ENCODE measurements around the gene KIF6.

The KIF6 gene

GRCh38 chr6:39700362-39700761, 24.8 kb downstream of the KIF6 start:
- TF ChIP-seq, protein P1, sequence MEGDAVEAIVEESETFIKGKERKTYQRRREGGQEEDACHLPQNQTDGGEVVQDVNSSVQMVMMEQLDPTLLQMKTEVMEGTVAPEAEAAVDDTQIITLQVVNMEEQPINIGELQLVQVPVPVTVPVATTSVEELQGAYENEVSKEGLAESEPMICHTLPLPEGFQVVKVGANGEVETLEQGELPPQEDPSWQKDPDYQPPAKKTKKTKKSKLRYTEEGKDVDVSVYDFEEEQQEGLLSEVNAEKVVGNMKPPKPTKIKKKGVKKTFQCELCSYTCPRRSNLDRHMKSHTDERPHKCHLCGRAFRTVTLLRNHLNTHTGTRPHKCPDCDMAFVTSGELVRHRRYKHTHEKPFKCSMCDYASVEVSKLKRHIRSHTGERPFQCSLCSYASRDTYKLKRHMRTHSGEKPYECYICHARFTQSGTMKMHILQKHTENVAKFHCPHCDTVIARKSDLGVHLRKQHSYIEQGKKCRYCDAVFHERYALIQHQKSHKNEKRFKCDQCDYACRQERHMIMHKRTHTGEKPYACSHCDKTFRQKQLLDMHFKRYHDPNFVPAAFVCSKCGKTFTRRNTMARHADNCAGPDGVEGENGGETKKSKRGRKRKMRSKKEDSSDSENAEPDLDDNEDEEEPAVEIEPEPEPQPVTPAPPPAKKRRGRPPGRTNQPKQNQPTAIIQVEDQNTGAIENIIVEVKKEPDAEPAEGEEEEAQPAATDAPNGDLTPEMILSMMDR (IDR thresholded peaks at IDR 0.05; ENCODE audit: borderline replicate concordance, extremely low read depth, low read length, poor library complexity, severe bottlenecking) = no peak
- TF ChIP-seq EZH2 (IDR thresholded peaks at IDR 0.05; ENCODE audit: borderline replicate concordance, low read depth, low read length, severe bottlenecking) = no peak
- Histone ChIP-seq H2AFZ (ENCODE audit: low read depth, low read length) (no peak overlapping the region), H3K27ac (ENCODE audit: low read length) (no peak overlapping the region), H3K4me1 (ENCODE audit: insufficient read depth, low read length) (no peaks in the 10 kb centered on the region), H3K4me2 (ENCODE audit: insufficient read depth, low read length) (no peak overlapping the region), H3K9me3 (ENCODE audit: insufficient read depth, low read length, severe bottlenecking) (no peaks in the 10 kb centered on the region), H4K20me1 (ENCODE audit: insufficient read depth, low read length) (no peaks in the 10 kb centered on the region), H3K79me2 (ENCODE audit: insufficient read depth, low read length) (no peaks in the 10 kb centered on the region), H3K9ac (ENCODE audit: low read depth, low read length) (no peak overlapping the region), H3K4me3 (ENCODE audit: low read depth in 1 of 2, low read length in 2 of 2) (no peak overlapping the region), H3K36me3 (ENCODE audit: insufficient read depth, low read length) (no peaks in the 10 kb centered on the region), H3K27me3 (ENCODE audit: insufficient read depth, low read length, poor library complexity) (no peaks in the 10 kb centered on the region)
- no peak for ATAC-seq (ENCODE audit: insufficient read depth, low read depth)
- DNase-seq = no peak

- no peaks in the 10 kb centered on the region for H3K4me1 ChIP-seq (ENCODE audit: insufficient read depth, low read length)
- ATAC-seq (ENCODE audit: insufficient read depth, low read depth) = no peak
- no peak overlapping the region for H3K4me3 ChIP-seq (ENCODE audit: low read depth in 1 of 2, low read length in 2 of 2)
- no peak overlapping the region for H2AFZ ChIP-seq (ENCODE audit: low read depth, low read length)
- no peaks in the 10 kb centered on the region for H3K36me3 ChIP-seq (ENCODE audit: insufficient read depth, low read length)
- H3K27ac ChIP-seq (ENCODE audit: low read length) = no peak overlapping the region
- H3K79me2 ChIP-seq (ENCODE audit: insufficient read depth, low read length) = no peaks in the 10 kb centered on the region
- no peak overlapping the region for H3K4me2 ChIP-seq (ENCODE audit: insufficient read depth, low read length)
- H3K27me3 ChIP-seq (ENCODE audit: insufficient read depth, low read length, poor library complexity) = no peaks in the 10 kb centered on the region
- TF ChIP-seq, protein P1 (IDR thresholded peaks at IDR 0.05; ENCODE audit: borderline replicate concordance, extremely low read depth, low read length, poor library complexity, severe bottlenecking) = no peak
- no peak for TF ChIP-seq EZH2 (IDR thresholded peaks at IDR 0.05; ENCODE audit: borderline replicate concordance, low read depth, low read length, severe bottlenecking)
- no peaks in the 10 kb centered on the region for H3K9me3 ChIP-seq (ENCODE audit: insufficient read depth, low read length, severe bottlenecking)
- H4K20me1 ChIP-seq (ENCODE audit: insufficient read depth, low read length) = no peaks in the 10 kb centered on the region
- no peak overlapping the region for H3K9ac ChIP-seq (ENCODE audit: low read depth, low read length)
- DNase-seq = no peak
These were observed 26.4 kb downstream of the KIF6 start for GRCh38 chr6:39698789-39699188.

DNA sequence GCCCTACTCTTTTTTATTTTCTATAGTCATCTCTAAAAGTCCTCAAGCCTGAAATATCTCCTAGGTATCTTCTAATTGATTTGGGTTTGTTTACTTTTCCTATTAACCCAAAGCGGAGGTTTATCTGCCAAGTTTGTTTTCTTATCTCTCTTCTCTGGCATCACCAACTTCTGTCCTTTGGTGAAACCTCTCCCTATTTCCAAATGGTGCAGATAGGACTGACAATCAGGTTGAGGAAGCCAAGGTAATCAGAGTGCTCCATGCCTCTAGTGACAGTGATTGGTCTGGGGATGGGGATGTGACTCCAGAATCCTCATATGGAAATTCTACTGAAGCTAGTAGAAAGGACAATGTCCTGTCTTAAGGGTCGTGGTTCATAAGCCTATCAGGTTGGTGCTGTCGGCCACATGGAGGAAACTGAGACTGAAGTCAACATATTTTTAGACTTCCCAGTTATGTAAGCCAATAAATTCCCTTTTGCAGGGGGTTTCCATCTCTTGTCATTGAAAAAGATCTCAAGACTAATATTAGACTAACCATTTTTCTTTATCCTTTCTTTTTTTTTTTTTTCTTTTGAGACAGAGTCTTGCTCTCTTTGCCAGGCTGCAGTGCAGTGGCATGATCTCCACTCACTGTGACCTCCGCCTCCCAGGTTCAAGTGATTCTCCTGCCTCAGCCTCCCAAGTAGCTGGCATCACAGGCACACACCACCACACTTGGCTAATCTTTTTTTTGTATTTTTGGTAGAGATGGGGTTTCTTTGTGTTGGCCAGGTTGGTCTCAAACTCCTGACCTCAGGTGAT, 28.0 kb downstream of the KIF6 start:
- Histone ChIP-seq H3K79me2 (ENCODE audit: insufficient read depth, low read length) (no peaks in the 10 kb centered on the region), H2AFZ (ENCODE audit: low read depth, low read length) (no peak overlapping the region), H3K9ac (ENCODE audit: low read depth, low read length) (no peak overlapping the region), H3K4me3 (ENCODE audit: low read depth in 1 of 2, low read length in 2 of 2) (no peak overlapping the region), H4K20me1 (ENCODE audit: insufficient read depth, low read length) (no peaks in the 10 kb centered on the region), H3K36me3 (ENCODE audit: insufficient read depth, low read length) (no peaks in the 10 kb centered on the region), H3K4me2 (ENCODE audit: insufficient read depth, low read length) (no peak overlapping the region), H3K9me3 (ENCODE audit: insufficient read depth, low read length, severe bottlenecking) (no peaks in the 10 kb centered on the region), H3K4me1 (ENCODE audit: insufficient read depth, low read length) (no peaks in the 10 kb centered on the region), H3K27me3 (ENCODE audit: insufficient read depth, low read length, poor library complexity) (no peaks in the 10 kb centered on the region), H3K27ac (ENCODE audit: low read length) (no peak overlapping the region)
- DNase-seq = no peak
- ATAC-seq (ENCODE audit: insufficient read depth, low read depth) = no peak
- TF ChIP-seq, protein P1 (IDR thresholded peaks at IDR 0.05; ENCODE audit: borderline replicate concordance, extremely low read depth, low read length, poor library complexity, severe bottlenecking) = no peak
- no peak for TF ChIP-seq EZH2 (IDR thresholded peaks at IDR 0.05; ENCODE audit: borderline replicate concordance, low read depth, low read length, severe bottlenecking)
